ENCODE results near the gene EXOC1L. TPM values are rescaled to one million over a fixed set of nuclear protein-coding genes. Genes with fewer than 3 reads are reported as not detected.

Gene EXOC1L
- total RNA-seq, 1 experiment from 2014 or later, result not detected

Other genes starting within 250 kb of the EXOC1L start
- gene PDCL2, start 227.5 kb upstream of the EXOC1L start, total RNA-seq (2021; ENCODE audit: unreplicated experiment), result 0.47 TPM
- 81.1 TPM for gene NMU, start 183.5 kb upstream of the EXOC1L start, total RNA-seq (2021; ENCODE audit: unreplicated experiment)
- gene EXOC1, start 33.9 kb downstream of the EXOC1L start, total RNA-seq (2021; ENCODE audit: unreplicated experiment), result 17.6 TPM
- 10.9 TPM for gene CEP135, start 129.2 kb downstream of the EXOC1L start, total RNA-seq (2021; ENCODE audit: unreplicated experiment)

All from HCT116 (cell line).